ENCODE data around the gene CCDC177.

CCDC177 gene

DNA sequence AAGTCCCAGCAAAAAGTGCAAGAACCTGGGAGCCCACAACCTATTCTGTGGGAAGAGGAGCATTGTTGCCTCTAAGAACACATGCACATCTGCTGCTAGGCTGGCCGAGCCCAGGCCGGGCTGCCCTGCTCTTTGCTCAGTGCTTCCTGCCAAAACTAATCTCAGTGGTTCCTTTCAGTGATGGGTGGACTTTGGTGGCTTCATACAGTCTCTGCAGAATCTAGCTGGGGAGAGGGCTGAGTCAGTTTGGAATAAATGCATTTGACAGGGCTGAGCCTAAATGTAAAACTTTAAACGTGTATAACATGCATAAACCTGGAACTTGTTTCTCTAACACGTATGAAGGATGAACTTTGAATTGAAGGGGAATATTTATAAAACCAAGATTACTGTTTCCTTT, 44.6 kb downstream of the CCDC177 start:
- no peak for DNase-seq (ENCODE audit: low read depth, low spot score)

DNA sequence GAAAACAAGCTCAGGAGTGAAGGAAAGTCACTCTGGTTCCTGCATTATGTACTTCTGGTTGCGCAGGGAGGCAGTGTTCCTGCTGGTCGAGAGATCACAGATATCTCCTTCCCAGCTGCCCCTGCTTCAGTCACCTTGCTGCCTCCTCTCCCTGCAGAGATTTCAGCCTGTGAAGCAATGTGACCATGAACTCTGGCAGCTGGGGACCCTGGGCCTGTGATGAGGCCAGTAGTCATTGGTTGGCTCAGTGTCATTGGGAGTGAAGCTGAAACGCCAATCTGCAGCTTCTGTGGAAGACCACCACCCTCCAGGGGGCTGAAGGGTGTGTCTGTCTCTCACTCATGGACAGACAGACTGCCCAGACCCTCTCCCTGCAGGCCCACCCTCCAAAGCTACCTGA, 45.1 kb downstream of the CCDC177 start:
- no peak for DNase-seq (ENCODE audit: low read depth, low spot score)

DNA sequence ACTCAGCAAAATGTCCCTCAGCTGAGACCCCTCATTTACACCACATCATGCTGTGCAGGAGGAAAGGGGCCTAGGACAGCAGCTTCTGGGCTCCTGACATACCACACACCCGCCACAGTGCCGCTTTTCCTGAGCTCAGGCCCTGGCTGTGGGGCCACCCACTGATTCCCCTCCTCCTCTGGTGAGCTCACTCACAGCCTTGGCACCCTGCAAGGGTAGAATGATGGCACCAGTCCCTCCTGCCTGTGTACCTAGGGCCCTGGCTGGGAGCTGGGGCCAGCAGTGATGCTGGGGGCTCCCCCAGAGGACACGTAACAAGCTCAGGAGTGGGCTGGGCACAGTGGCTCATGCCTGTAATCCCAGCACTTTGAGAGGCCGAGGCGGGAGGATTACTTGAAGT, 45.7 kb downstream of the CCDC177 start:
- DNase-seq (ENCODE audit: low read depth, low spot score), result no peak

DNA sequence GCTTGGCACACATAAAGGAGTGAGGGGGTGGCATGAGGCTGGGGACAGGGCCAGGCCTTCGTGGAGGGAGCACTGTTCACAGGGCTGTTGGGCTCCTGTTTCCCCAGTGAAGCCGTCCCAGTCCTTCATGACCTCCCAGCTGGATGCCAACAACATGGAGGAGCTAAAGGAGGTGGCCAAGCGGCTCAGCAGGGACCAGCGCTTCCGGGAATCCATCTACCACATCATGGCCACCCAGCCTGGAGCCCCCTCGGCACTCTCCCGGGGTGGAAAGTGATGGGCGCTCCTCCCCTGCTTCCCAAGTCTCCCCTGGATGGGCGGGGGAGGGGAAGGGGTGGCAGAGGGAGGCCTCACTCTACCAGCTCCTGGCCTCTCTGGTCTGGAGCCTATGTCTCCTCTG, 46.5 kb downstream of the CCDC177 start:
- DNase-seq (ENCODE audit: low read depth, low spot score), result no peak

DNA sequence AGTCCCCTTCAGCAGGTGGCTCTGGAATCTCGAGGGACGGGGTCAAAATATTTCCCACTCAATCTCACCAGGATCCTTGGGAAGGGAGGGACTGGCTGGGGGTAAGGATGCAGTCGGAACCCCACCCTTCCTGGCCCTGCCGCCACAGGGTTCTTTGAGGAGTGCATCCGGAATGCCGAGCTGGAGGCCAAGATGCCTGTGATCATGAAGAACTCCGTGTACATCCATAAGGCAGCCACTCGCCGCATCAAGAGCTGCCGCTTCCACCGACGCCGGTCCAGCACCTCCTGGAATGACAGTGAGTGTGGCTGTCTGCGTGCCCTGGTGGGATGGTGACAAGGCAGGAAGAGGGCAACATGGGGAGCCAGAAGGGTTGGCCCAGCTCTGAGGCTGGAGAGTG, 47.0 kb downstream of the CCDC177 start:
- DNase-seq (ENCODE audit: low read depth, low spot score), result no peak

DNA sequence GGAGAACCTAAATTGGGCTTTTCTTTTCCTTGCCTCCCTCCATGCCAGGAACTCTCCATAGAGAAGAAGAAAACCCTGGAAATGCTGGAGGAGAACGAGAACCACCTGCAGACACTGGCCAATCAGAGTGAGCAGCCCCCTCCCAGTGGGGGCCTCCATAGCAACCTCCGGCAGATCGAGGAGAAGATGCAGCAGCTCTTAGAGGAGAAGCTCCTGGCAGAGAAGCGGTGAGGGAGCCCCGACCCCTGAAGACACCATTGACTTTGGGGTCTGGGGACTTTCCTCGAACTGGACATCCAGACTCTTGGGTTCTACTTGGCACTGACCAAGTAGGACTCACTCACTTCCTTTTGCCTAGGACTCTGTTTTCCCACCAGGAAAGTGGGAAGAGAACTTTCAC, 48.8 kb downstream of the CCDC177 start:
- no peak for DNase-seq (ENCODE audit: low read depth, low spot score)

DNA sequence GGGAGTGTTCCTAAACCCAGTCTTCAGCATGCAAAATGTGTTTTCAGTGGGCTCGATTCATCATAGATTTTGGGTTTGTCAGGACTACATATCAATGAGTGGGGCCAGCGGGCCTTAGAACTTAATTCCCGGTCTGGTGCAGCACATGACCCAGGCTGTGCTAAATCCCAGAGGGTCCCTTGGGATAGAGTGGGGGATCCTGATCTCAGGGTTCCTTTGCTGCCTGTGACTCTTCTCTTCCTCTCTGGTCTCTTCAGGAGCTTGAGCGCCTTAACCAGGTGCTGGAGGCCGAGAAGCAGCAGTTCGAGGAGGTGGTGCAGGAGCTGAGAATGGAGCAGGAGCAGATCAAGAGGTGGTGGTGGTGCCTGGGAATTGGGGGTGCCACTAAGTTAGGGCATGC, 52.6 kb downstream of the CCDC177 start:
- no peak for DNase-seq (ENCODE audit: low read depth, low spot score)
